Gastroesophageal sphincter (tissue), 3 donors: ENCODE results near the gene FBXL13.

Experiments
- POLR2A ChIP-seq, 2 donors: fragments of 450-650 bp; IDR thresholded peaks; one replicate each; pipeline ENCODE4 v1.6.1; 2017; ENCODE audit warnings: antibody characterized with exemption in 2 of 2, mild to moderate bottlenecking in 2 of 2, moderate library complexity in 1 of 2
- TF ChIP-seq, protein P1 (sequence below), 4 experiments: fragments of 200-600 bp in 2 of 4; fragments of 450-650 bp in 2 of 4; sonication (generic) in 1 of 4; IDR thresholded peaks; one replicate each; pipeline ENCODE4 v1.5.1; 2017 to 2019; ENCODE audit warnings: antibody characterized with exemption in 4 of 4, mild to moderate bottlenecking in 2 of 4, moderate library complexity in 2 of 4

GRCh38 chr7:103058122-103058521 lies 16.5 kb downstream of the FBXL13 start:
- TF ChIP-seq, protein P1, sequence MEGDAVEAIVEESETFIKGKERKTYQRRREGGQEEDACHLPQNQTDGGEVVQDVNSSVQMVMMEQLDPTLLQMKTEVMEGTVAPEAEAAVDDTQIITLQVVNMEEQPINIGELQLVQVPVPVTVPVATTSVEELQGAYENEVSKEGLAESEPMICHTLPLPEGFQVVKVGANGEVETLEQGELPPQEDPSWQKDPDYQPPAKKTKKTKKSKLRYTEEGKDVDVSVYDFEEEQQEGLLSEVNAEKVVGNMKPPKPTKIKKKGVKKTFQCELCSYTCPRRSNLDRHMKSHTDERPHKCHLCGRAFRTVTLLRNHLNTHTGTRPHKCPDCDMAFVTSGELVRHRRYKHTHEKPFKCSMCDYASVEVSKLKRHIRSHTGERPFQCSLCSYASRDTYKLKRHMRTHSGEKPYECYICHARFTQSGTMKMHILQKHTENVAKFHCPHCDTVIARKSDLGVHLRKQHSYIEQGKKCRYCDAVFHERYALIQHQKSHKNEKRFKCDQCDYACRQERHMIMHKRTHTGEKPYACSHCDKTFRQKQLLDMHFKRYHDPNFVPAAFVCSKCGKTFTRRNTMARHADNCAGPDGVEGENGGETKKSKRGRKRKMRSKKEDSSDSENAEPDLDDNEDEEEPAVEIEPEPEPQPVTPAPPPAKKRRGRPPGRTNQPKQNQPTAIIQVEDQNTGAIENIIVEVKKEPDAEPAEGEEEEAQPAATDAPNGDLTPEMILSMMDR (IDR thresholded peaks at IDR 0.05) = no peak
- no peak for TF ChIP-seq POLR2A (IDR thresholded peaks at IDR 0.05)
